Panc1 (cell line): ENCODE results near the gene MEMO1.

Experiments
- CTCF ChIP-seq: fragments of 450-650 bp; IDR thresholded peaks from 2 replicates; pipeline ENCODE4 v1.5.1; 2017; ENCODE audit warnings: mild to moderate bottlenecking
- POLR2AphosphoS5 ChIP-seq: IDR thresholded peaks from 2 replicates; pipeline ENCODE4 v1.6.1; 2012; ENCODE audit warnings: mild to moderate bottlenecking, low read depth, low read length, moderate library complexity

GRCh38 chr2:31831585-31831984 lies 179.2 kb downstream of the MEMO1 start:
- TF ChIP-seq CTCF (no peak), POLR2AphosphoS5 (no peak)
